KMS-11 (cell line): Measurements from ENCODE around the gene TMEM131L.

ENCODE experiments used
- H2AFZ ChIP-seq: fragments of 200-600 bp; sonication (generic); 2 replicates; pipeline ENCODE4 v1.6.1; 2016; ENCODE audit warnings: antibody characterized with exemption, mixed run types, low read depth
- H3K27ac ChIP-seq: fragments of 200-600 bp; sonication (generic); 2 replicates; pipeline ENCODE4 v1.6.1; 2016; ENCODE audit warnings: mild to moderate bottlenecking, mixed run types
- H3K27me3 ChIP-seq: fragments of 200-600 bp; sonication (generic); 2 replicates; pipeline ENCODE4 v1.6.1; 2017; ENCODE audit warnings: mild to moderate bottlenecking, low read depth, mixed run types, moderate library complexity; ENCODE audit not compliant: insufficient read depth
- H3K36me3 ChIP-seq: fragments of 200-600 bp; sonication (generic); 2 replicates; pipeline ENCODE4 v1.6.1; 2017; ENCODE audit warnings: mild to moderate bottlenecking, mixed run types; ENCODE audit not compliant: insufficient read depth
- H3K4me1 ChIP-seq: fragments of 200-600 bp; sonication (generic); 2 replicates; pipeline ENCODE4 v1.6.1; 2016; ENCODE audit warnings: mild to moderate bottlenecking, low read depth, mixed run types; ENCODE audit not compliant: poor library complexity, severe bottlenecking
- H3K4me2 ChIP-seq: fragments of 200-600 bp; sonication (generic); 2 replicates; pipeline ENCODE4 v1.7.0; 2016; ENCODE audit warnings: mild to moderate bottlenecking, mixed run types
- H3K4me3 ChIP-seq: fragments of 200-600 bp; sonication (generic); IDR thresholded peaks from 2 replicates; pipeline ENCODE4 v1.6.1; 2017; ENCODE audit warnings: low read depth, low read length, mixed read lengths; ENCODE audit not compliant: insufficient read depth
- H3K79me2 ChIP-seq: fragments of 200-600 bp; sonication (generic); 2 replicates; pipeline ENCODE4 v1.6.1; 2016; ENCODE audit warnings: low read depth, mixed run types; ENCODE audit not compliant: insufficient read depth
- H3K9ac ChIP-seq: fragments of 200-600 bp; sonication (generic); 2 replicates; pipeline ENCODE4 v1.6.1; 2016; ENCODE audit warnings: mild to moderate bottlenecking, mixed run types
- H4K20me1 ChIP-seq: fragments of 200-600 bp; sonication (generic); 2 replicates; pipeline ENCODE4 v1.6.1; 2016; ENCODE audit warnings: mild to moderate bottlenecking, mixed run types; ENCODE audit not compliant: insufficient read depth
- CTCF ChIP-seq: fragments of 200-600 bp; sonication (generic); conservative IDR thresholded peaks from 2 replicates; pipeline ENCODE4 v1.6.1; 2017; ENCODE audit warnings: low read depth, mild to moderate bottlenecking, antibody characterized with exemption, low read length, moderate library complexity, mixed read lengths

The TMEM131L gene

GRCh38 chr4:153480704-153481103 lies 14.5 kb downstream of the TMEM131L start:
- H4K20me1 ChIP-seq, result no peaks in the 10 kb centered on the region

GRCh38 chr4:153481478-153481877 lies 15.3 kb downstream of the TMEM131L start:
- H3K27ac ChIP-seq, result no peak overlapping the region
- H3K9ac ChIP-seq, result no peak overlapping the region
- no peaks in the 10 kb centered on the region for H3K36me3 ChIP-seq
- no peaks in the 10 kb centered on the region for H4K20me1 ChIP-seq
- no peaks in the 10 kb centered on the region for H3K27me3 ChIP-seq
- no peak overlapping the region for H3K4me3 ChIP-seq
- no peak overlapping the region for H3K4me2 ChIP-seq
- H3K79me2 ChIP-seq, result no peaks in the 10 kb centered on the region
- H3K4me1 ChIP-seq, result peaks cover 10% of the 10 kb centered on the region
- TF ChIP-seq CTCF, result no peak
- no peak overlapping the region for H2AFZ ChIP-seq

More at GRCh38 chr4:153480704-153481103, 14.5 kb downstream of the TMEM131L start:
- Histone ChIP-seq H3K36me3 (no peaks in the 10 kb centered on the region), H3K4me1 (peaks cover 3% of the 10 kb centered on the region), H3K27ac (no peak overlapping the region), H3K9ac (no peak overlapping the region), H3K4me2 (no peak overlapping the region), H2AFZ (no peak overlapping the region), H3K79me2 (no peaks in the 10 kb centered on the region), H3K4me3 (no peak overlapping the region), H3K27me3 (no peaks in the 10 kb centered on the region)
- TF ChIP-seq CTCF, result no peak

GRCh38 chr4:153483432-153484418 lies 17.6 kb downstream of the TMEM131L start:
- Histone ChIP-seq H3K36me3 (no peaks in the 10 kb centered on the region), H3K4me3 (no peak overlapping the region), H4K20me1 (no peaks in the 10 kb centered on the region), H3K79me2 (no peaks in the 10 kb centered on the region), H3K4me1 (peaks cover 32% of the 10 kb centered on the region), H3K27ac (no peak overlapping the region), H3K4me2 (no peak overlapping the region), H3K9ac (no peak overlapping the region), H3K27me3 (no peaks in the 10 kb centered on the region), H2AFZ (no peak overlapping the region)
- no peak for TF ChIP-seq CTCF

GRCh38 chr4:153485359-153485758 lies 19.2 kb downstream of the TMEM131L start:
- peaks cover 38% of the 10 kb centered on the region for H3K4me1 ChIP-seq
- no peaks in the 10 kb centered on the region for H3K36me3 ChIP-seq
- TF ChIP-seq CTCF, result no peak
- no peaks in the 10 kb centered on the region for H3K27me3 ChIP-seq
- H3K27ac ChIP-seq, result no peak overlapping the region
- no peak overlapping the region for H3K4me2 ChIP-seq
- no peaks in the 10 kb centered on the region for H3K79me2 ChIP-seq
- no peak overlapping the region for H2AFZ ChIP-seq
- no peaks in the 10 kb centered on the region for H4K20me1 ChIP-seq
- H3K9ac ChIP-seq, result no peak overlapping the region
- H3K4me3 ChIP-seq, result no peak overlapping the region
